GM21528 (cell line): ENCODE data around the gene EPN2.
"Not testable (repeated sequence)": the region's sequence is repeated elsewhere in the genome, so short reads cannot be mapped to it uniquely, and the experiment has no call there.

Source experiments
- ATAC-seq: cut with Tn5 transposase; IDR thresholded peaks from one replicate; pipeline ENCODE4 v1.9.1; 2021; ENCODE audit warnings: mild to moderate bottlenecking, moderate library complexity; ENCODE audit not compliant: unreplicated experiment, low FRiP score

EPN2 gene

DNA sequence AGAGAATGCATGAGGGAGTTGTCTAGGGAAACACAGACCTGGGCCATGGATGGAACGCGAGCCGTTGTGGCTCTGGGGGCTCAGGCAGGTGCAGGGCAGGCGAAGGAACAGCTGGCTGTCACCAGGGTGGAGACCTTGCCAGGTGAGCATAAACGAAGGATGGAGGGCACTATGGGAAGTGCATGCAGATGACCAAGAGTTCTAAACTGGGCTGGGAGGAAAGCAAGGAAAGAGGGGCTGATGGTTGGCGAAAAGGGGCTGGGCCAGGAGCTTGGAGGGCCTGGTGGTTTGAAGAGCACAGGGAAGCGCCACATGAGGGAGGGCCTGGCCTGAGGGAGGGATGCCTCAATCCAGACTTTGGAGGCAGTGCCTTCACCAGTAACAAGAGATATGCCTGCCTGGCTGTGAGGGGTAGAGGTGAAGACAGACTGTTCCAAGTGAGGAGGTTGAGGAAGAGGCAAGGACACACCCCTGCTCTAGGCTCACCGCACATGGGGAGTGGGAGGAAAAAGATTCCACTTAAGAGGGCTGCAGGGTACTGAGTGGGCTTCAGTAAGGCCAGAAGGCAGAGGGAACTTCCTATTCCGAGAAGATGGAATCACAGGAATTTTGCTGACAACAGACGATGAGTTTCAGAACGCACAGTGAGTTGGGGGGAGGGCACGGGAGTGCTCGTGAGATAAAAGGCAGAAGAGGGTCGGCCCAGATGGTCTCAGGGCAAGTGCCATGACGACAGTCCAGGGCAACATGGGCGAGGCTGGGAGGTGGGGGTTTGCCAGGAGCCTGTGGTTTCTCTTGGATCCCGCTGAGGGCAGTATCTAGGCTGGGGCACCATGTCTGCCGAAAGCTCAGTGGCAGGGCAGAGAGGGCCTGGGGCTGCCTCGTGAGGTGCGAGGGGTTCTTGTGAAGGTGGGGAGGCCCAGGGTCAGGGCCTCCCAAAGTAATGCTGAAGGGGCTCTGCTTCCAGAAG is 104.8 kb downstream of the EPN2 start:
- ATAC-seq, result no peak

DNA sequence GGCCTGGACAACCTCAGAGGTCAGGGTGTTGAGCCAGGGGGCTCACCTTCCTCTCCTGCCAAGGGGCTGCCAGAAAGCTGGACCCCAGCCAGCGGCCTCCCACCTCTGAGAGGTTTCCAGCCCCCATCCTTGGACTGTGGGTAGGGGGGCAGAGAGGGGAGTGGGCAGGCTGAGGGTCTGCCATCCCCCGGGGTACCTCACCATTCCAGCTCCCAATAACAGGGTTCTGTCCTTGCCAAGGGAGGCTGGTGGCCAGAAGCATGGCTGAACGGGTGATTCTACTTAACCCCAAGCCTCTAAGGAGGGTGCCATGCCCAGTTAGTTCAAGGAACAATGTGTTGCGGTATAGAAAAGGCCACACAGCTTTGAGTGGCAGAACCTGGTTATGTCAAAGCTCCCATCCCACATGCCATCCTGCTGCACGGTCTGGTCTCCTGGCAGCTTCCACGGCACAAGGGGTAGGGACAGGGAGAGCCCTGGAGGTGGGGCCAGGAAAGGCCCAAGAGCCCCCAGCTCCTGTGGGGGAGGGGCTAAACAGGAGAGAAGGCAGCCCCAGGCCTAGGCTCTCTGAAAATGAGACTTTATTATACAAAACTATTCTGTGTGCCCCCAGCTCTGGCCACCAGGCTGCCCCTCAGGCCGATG is 105.6 kb downstream of the EPN2 start:
- ATAC-seq, result no peak

DNA sequence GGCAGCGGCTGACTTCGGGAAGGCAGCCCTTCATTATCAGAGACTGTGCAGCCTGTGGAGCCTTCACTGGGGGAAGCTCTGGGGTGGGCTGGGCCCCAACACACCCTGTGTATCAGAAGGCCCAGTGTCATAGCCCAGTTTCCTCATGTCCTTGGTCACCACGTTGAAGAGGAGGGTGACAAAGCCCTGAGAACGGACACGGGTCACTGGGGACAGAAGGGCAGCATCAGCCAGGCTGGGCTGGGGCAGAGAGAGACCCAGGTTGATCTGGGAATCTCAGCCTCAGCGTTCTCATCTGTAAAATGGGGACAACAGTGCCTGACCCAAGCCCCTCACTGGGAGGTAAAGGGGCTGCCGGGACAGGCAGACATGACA is 106.1 kb downstream of the EPN2 start:
- no peak for ATAC-seq

DNA sequence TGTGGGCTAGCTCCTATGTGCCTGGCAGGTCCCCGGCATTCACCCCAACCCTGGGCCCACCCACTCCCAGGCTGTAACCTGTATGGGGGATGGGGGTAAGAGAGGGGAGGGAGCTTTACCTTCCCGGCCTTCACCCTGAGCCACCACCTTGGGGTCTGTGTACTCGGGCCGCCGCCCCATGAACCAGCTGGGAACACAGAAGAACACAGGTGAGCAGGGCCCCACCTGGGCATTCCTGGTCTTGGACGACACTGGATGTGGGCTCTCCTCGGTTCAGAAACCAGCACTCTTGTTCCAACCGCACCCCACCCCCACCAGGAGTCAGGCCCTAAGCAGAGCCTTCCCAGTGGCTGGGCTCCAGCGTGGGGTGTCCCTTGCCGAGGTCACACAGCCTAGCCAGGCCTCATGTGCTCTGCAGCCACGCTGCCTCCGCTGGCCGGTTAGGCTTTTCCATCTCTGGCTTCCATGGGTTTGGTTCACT is 106.5 kb downstream of the EPN2 start:
- no peak for ATAC-seq

DNA sequence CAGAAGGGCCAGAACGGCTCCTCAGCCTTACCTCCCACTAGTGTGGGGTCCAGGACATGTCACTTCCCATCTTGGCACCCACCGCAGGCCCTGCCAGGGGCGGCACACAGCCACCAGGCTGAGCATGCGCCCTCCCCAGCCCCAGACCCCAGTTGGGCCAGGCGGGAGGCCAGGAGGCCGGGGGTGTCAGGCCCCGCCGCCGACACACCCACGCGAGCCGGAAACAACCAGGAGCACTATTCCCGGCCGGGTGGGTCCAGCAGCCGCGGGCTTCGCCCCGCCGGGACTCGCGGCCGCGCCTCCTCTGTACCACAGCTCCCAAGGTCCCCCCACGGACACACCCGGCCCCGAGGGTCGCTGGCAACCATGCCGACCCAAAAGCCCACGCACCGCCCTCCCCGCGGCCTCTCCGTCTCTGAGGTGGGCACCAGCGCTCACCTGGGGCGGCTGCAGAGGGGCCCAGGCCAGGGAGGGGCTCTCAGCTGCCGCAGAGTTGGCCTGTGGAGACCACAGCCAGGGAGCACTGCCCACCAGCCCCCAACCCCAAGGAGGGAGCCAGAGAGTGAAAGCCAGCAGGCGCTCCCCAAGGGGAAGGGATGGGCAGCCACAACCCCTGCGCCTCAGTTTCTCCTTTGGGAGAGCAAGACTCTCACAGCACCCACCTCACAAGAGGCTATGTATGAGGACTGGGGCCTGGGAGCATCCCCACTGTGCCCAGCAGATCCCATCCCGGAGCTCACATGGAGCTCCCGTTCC is 107.3 kb downstream of the EPN2 start:
- ATAC-seq, result no peak

DNA sequence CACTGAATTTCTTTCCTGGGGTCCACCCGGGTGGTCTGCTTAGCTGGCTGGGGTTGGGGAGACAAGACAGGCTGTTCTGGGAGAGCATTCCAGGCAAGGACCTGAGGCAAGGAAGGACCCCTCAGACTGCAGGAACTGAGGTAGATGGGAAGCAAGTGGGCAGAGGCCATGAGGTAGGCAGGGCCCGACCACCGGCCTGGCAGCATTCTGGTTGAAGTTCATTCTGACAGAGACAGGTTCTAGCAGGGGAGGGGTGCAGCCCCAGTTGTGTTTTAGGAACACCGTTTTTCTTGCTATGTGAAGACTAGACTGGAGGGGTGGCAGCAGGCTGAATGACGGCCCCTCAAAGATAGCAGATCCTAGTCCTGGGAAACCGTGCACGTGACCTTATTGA is 107.9 kb downstream of the EPN2 start:
- ATAC-seq, result no peak

DNA sequence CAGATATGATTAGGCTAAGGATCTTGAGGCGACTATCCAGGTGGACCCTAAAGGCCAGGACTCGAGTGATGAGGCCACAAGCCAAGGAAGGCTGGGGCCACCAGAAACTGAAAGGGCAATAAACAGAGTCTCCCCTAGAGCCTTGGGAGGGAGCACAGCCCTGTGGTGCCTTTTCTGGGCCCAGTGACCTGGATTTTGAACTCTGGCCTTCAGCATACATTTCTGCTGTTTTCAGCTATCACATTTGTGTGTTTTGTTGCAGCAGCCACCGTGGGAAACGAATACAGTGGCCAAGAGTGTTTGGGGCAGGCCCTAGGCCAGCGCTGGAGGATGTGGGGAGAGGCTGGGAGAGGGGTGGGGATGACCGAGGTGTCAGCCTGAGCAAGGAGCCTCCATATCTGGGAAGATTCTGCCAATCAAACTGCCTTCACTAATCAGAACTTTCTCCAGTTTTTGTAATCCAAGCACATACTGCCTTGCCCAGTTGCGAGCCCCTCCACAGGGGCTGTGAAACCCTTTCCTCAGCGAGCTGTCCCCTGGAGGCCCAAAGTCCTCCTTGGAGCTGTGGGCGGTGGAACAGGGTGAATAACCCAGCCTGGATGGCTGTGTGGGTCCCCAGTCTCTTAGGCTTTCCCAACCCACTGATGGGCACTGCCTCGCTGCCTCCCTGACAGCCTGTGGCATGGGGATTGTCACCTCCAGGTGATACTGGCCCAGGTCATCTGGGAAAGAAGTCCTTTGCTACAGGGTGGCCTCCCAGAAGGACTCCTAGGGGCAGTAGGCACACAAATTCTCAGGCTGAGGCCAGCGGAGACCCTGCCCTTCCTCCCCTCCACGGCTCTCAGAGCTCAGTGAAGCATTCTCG is 108.6 kb downstream of the EPN2 start:
- ATAC-seq, result no peak

DNA sequence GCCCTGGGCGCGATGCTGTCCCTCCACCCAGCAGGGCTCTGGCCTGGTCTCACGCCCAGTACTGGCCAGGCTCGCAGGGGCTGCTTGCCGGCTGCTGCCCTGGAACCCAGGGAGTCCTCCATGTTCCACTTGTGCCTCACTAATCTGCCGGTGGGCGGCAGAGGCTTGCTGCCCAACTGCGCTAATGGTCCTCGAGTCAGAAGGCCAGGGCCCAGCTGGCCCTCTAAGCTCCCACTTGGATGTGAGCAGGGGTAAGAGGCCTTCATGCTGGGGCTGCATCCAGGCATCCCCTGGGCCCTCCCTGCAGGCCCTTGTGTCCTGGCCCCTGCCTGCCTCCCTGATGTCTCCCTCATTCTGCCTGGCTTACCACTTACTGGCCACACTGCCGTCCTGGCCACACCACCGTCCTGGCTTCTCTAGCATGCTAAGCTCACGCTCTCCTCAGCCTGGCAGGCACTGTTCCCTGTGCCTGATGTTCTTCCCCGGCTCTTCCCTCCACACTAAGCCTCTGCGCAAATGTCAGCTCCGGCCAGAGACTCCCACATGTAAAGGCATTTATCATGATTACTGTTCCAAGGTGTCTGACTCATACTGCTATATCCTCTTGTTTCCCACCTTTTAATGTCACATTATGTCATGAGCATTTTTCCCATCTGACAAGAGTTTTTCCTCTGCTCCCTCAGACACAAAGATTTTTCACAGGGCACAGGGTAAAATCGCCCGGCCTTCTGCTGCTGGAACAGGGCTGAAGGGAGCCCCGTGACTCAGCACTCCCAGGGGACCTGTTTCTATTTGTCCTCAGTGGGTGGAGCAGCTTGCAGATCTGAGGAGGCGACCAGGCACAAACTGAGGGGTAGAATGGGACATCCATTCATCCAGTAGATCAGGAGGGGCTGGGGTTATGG is 109.4 kb downstream of the EPN2 start:
- no peak for ATAC-seq

DNA sequence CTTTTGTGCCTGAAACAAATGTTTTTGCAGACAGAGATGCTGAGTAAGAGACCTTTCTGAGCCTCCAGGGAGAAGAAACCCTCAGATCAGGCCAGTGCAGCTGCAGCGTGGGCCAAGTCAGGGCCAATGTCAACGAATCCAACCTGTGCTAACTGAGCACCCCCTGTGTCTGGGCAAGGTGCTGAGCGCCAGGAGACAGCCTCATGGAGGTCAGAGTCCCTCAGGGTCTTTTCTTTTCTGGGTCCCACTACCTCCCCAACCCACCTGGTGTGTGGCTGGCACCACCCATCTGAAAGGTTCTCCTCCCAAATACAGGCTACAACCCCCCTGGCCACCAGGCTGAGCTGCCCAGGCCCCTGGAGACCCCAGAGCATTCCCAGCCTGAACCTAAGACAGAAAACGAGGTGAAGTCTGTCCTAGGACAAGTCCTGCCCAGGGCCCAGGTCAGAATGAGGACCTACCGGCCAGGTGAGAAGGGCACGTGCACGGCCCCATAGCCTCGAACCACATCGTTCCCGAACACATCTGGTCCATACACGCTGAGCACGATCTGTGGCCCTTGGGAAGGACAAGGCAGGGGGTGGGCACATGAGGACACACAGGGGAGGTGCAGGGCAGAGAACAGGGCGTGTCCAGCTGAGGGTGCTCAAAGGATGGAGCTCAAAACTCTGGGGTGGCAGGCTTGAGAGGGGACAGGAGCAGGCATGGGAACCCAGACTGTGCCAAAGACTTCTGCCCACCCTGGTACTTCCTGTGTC is 110.3 kb downstream of the EPN2 start:
- no peak for ATAC-seq

DNA sequence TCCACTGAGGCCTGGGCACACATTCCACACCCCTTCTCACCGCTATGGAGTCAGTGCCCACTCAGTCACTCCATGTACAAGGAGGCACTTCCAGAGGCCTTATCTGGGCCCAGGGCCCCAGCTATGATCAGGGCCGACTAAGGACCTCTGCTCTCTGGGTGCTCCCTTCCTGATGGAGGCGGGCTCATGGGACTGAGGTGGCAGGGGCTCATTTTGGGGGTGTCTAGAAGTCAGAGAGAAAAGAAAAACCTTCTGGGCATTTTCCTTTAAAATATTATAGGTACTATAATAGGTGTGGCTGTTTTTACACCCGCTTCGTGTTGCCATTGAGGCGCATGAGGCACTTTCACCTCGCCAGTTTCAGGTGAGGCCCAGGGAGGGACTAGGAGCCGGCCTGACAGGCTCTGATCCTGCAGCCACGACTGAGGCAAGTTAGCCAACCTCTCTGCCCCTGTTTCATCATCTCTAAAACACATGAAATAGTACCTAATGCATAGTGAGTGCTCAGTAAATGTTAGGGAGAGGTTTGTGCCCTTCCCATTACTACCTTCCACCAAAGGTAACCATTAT is 111.0 kb downstream of the EPN2 start:
- ATAC-seq, result no peak

DNA sequence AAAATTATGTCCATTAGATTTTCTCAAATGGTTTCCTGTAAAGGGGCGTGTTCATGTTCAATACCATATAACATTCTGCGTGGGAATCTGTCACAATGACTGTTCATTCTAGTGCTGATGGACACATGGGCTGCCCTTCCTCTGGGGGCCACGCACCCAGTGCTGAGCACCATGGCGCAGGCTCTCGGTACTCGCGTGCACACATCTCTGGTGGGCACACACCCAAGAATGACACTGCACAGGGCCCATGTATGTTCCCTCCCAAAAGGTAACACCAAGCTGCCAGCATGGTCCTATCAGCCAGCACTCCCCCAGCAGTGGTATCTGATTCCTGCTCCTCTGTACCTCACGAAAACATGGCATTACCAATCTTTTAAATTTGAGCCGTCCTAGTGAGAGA is 111.6 kb downstream of the EPN2 start:
- no peak for ATAC-seq

DNA sequence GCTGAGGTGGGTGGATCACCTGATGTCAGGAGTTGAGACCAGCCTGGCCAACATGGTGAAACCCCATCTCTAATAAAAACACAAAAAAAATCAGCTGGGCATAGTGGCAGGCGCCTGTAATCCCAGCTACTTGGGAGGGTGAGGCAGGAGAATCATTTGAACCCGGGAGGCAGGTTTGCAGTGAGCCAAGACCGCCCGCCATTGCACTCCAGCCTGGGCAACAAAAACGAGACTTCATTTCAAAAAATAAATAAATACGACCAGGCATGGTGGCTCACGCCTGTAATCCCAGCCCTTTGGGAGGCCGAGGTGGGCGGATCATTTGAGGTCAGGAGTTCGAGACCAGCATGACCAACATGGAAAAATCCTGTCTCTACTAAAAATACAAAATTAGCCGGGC is 116.2 kb downstream of the EPN2 start:
- not testable (repeated sequence) for ATAC-seq

DNA sequence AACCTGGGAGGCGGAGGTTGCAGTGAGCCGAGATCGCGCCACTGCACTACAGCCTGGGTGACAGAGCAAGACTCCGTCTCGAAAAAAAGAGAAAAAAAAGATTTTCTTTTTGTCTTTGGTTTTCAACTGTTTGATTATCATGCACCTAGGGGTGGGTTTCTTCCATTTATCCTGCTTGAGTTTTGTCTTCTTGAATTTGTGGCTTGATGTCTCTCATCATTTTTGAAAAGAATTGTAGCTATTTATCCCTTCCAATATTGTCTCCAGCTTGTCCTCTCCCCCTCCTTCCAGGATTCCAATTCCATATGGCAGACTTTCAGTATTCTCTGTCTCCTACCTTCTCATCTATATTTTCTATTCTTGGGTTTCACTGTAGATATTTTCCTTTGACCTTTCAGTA is 117.6 kb downstream of the EPN2 start:
- ATAC-seq, result no peak

DNA sequence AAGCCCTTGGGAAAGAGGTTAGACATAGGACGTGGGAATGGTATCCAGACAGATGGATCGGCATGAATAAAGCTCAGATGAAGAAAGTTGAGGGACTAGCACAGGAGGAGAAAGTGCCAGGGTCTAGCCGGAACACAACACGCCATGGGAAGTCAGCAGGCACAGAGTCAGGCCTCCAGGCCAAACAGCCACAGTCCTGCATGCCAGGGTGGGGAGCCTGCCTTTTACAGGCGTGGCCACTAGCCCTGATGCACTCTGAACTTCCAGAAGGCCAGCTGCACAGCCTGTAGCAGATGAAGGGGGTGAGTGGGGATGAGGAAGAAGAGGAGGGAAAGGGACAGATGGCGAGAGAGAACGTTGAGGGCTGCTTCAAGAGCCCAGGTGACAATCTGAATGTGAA is 120.2 kb downstream of the EPN2 start:
- no peak for ATAC-seq

DNA sequence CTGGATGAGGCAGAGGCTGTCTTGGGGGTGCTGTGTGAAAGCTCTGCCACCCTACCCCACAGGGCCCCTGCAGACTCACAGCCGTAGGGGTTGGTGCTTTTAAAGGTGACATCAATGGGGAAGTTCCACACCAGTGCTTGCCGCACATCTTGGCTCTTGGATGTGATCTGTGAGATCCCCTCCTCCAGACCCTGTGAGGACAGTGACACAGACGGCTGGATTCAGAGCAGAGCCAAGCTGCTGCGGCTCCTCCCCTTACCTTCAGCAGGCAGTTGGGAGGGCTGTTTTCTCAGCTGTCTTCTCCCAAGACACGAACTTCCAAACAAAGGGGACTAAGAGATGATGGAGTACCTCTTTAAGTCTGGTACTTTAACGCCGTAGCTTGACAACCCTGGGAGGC is 120.6 kb downstream of the EPN2 start:
- ATAC-seq, result no peak

DNA sequence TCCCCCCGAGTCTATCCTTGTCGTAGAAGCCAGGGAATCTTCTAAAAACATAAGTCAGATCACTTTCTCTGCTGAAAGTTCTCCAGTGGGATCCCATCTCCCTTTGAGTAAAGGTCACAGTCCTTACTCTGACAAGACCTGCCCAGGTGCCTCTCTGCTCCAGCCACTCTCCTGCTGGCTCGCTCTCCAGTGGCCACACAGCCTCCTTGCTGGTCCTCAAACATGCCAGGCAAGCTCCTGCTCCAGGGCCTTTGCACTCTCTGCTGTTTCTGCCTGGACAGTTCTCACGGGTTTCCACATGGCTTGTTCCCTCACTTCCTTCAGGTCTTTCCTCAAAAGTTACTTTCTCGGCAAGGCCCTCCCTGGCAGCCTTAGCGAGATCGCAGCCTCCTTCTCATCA is 122.0 kb downstream of the EPN2 start:
- no peak for ATAC-seq

DNA sequence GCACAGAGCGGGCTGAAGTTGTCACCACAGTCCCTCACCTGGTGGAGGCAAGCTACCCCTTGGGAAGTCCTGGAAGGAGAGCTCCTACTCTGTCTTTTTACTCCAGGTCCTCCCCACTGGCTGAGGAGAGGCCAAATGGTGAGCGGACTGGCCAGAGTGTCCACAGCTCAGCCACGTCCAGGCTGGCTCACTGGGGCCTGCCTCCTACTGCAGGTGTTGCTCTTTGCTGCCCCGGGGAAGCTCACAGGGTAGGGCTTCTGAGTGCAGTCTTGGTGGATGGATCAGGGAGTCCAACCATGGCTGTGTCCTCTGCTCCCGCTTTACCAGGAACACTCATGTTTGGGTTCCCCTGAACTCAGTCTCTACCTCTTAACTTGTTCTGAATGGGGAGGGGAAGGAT is 122.7 kb downstream of the EPN2 start:
- ATAC-seq, result no peak

DNA sequence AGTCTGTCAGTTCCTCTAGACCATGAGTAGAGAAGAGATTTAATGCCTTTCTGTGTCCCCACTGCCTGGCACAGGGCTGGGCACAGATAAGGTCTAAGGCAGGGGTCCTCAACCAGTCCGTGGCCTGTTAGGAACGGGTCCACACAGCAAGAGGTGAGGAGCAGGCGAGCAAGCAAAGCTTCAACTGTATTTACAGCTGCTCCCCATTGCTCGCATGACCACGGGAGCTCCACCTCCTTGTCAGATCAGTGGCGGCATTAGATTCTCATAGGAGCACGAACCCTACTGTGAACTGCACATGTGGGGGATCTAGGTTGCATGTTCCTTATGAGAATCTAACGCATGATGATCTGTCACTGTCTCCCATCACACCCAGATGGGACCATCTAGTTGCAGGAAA is 123.6 kb downstream of the EPN2 start:
- no peak for ATAC-seq
